Neural cell (in vitro differentiated cells): ENCODE results near the gene IAH1. TPM values are rescaled to one million over a fixed set of nuclear protein-coding genes. Genes with fewer than 3 reads are reported as not detected.

Source experiments
- H2AFZ ChIP-seq: fragments of 200-600, 300-800 bp; sonication (generic), shearing (Covaris generic); 2 replicates; pipeline ENCODE4 v1.6.0; 2014; ENCODE audit warnings: low read depth, mild to moderate bottlenecking, antibody characterized with exemption, low read length, moderate library complexity
- H3F3A ChIP-seq: fragments of 200-600 bp; shearing (Covaris generic); 2 replicates; pipeline ENCODE4 v1.6.1; 2016; ENCODE audit warnings: mild to moderate bottlenecking, moderate library complexity, mixed read lengths, antibody characterized with exemption, low read length; ENCODE audit not compliant: insufficient read depth, poor library complexity, severe bottlenecking
- H3K27ac ChIP-seq: fragments of 200-600, 300-800 bp; sonication (generic), shearing (Covaris generic); 2 replicates; pipeline ENCODE4 v1.5.1; 2014; ENCODE audit warnings: mild to moderate bottlenecking, low read length, moderate library complexity
- H3K27me3 ChIP-seq: fragments of 300-800, 200-600 bp; sonication (generic), shearing (Covaris generic); 2 replicates; pipeline ENCODE4 v1.6.0; 2014; ENCODE audit warnings: mild to moderate bottlenecking, low read depth, low read length, moderate library complexity; ENCODE audit not compliant: insufficient read depth
- H3K36me3 ChIP-seq: fragments of 300-800, 200-600 bp; sonication (generic), shearing (Covaris generic); 2 replicates; pipeline ENCODE4 v1.5.1; 2014; ENCODE audit warnings: mild to moderate bottlenecking, antibody characterized with exemption, low read length, moderate library complexity; ENCODE audit not compliant: insufficient read depth
- H3K4me2 ChIP-seq: fragments of 300-800, 200-600 bp; sonication (generic), shearing (Covaris generic); 2 replicates; pipeline ENCODE4 v1.6.0; 2014; ENCODE audit warnings: mild to moderate bottlenecking, low read length
- H3K4me3 ChIP-seq: fragments of 300-800, 200-600 bp; sonication (generic), shearing (Covaris generic); 2 replicates; pipeline ENCODE4 v1.5.1; 2014; ENCODE audit warnings: mild to moderate bottlenecking, low read length, moderate library complexity
- H3K79me2 ChIP-seq: fragments of 200-600 bp; shearing (Covaris generic); replicated peaks from 2 replicates; pipeline ENCODE4 v1.6.0; 2014; ENCODE audit warnings: mild to moderate bottlenecking, low read length, moderate library complexity; ENCODE audit not compliant: insufficient read depth
- H3K9ac ChIP-seq: fragments of 300-800, 200-600 bp; sonication (generic), shearing (Covaris generic); 2 replicates; pipeline ENCODE4 v1.6.1; 2016; ENCODE audit warnings: mild to moderate bottlenecking, low read length, mixed read lengths
- H3K9me2 ChIP-seq: fragments of 200-600 bp; shearing (Covaris generic); 2 replicates; pipeline ENCODE4 v1.6.1; 2016; ENCODE audit warnings: mild to moderate bottlenecking, low read length, mixed read lengths; ENCODE audit not compliant: insufficient read depth
- H3K9me3 ChIP-seq: fragments of 200-600, 300-800 bp; sonication (generic), shearing (Covaris generic); 2 replicates; pipeline ENCODE4 v1.6.1; 2016; ENCODE audit warnings: mild to moderate bottlenecking, mixed run types, low read length, moderate library complexity, mixed read lengths
- H4K20me1 ChIP-seq: fragments of 200-600 bp; shearing (Covaris generic); 2 replicates; pipeline ENCODE4 v1.6.1; 2016; ENCODE audit warnings: mild to moderate bottlenecking, mixed run types; ENCODE audit not compliant: insufficient read depth
- EP300 ChIP-seq: fragments of 450-650 bp; conservative IDR thresholded peaks from 2 replicates; pipeline ENCODE4 v1.6.1; 2014; ENCODE audit warnings: antibody characterized with exemption, mild to moderate bottlenecking, moderate library complexity; ENCODE audit not compliant: poor library complexity, severe bottlenecking
- EZH2 ChIP-seq: fragments of 200-600, 300-800 bp; shearing (Covaris generic), sonication (generic); IDR thresholded peaks from 2 replicates; pipeline ENCODE4 v1.6.1; 2014; ENCODE audit warnings: antibody characterized with exemption, low read length, borderline replicate concordance, mild to moderate bottlenecking; ENCODE audit not compliant: insufficient read depth, poor library complexity, severe bottlenecking
- MXI1 ChIP-seq: fragments of 450-650 bp; conservative IDR thresholded peaks from 2 replicates; pipeline ENCODE4 v1.6.1; 2014; ENCODE audit warnings: antibody characterized with exemption, mild to moderate bottlenecking; ENCODE audit not compliant: poor library complexity, severe bottlenecking
- POLR2AphosphoS5 ChIP-seq: IDR thresholded peaks from 2 replicates; pipeline ENCODE4 v1.6.1; 2012
- RAD21 ChIP-seq: fragments of 450-650 bp; conservative IDR thresholded peaks from 2 replicates; pipeline ENCODE4 v1.6.1; 2014; ENCODE audit warnings: antibody characterized with exemption, mild to moderate bottlenecking, moderate library complexity
- SMC3 ChIP-seq: fragments of 450-650 bp; conservative IDR thresholded peaks from 2 replicates; pipeline ENCODE4 v1.6.1; 2014; ENCODE audit warnings: antibody characterized with exemption, mild to moderate bottlenecking, moderate library complexity; ENCODE audit not compliant: poor library complexity
- TAF1 ChIP-seq: IDR thresholded peaks from 2 replicates; pipeline ENCODE4 v1.6.1; 2012; ENCODE audit warnings: low read depth
- polyA plus RNA-seq: library from polyadenylated mRNA; depleted of rRNA; stranded (reverse); fragments of >200 nt; gene quantifications from 2 replicates; pipeline ENCODE4 v1.2.3, GENCODE V29; 2014
- TF ChIP-seq, protein P1 (sequence below): fragments of 450-650 bp; IDR thresholded peaks from 2 replicates; pipeline ENCODE4 v1.5.1; 2014; ENCODE audit warnings: antibody characterized with exemption, mild to moderate bottlenecking, moderate library complexity; ENCODE audit not compliant: poor library complexity, severe bottlenecking
- TF ChIP-seq, protein P2 (sequence below): IDR thresholded peaks from 2 replicates; pipeline ENCODE4 v1.6.1; 2012; ENCODE audit warnings: borderline replicate concordance

Gene IAH1
- polyA plus RNA-seq, 1 donor from 2014 or later: 33.0 TPM

DNA sequence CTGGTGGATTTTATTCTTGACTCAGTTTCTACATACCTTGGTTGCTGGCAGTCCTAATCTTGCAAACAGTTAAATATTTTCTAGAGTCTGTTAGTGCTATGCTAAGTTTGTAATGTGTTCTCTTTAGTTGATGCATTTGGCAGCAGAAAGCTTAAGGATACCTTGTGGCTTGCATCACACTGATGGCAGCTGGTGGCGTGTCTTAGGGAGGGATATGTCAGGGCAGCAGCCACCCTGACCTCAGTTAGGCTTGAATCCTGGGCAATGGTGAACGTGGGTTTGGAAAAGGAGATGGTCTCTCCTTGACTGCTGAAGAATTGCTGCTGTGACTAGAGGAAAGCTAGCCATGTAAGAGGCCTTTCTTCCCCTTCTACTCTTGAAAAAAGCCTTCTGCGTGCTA, 4.2 kb downstream of the IAH1 start:
- no peaks in the 10 kb centered on the region for H3K36me3 ChIP-seq
- H3K9me2 ChIP-seq: no peaks in the 10 kb centered on the region
- H3K9ac ChIP-seq: no peak overlapping the region
- H3K4me2 ChIP-seq: no peak overlapping the region
- H3K79me2 ChIP-seq: no peaks in the 10 kb centered on the region
- H3K9me3 ChIP-seq: no peaks in the 10 kb centered on the region
- no peaks in the 10 kb centered on the region for H3K27me3 ChIP-seq
- no peak overlapping the region for H2AFZ ChIP-seq
- no peak for TF ChIP-seq TAF1
- no peak for TF ChIP-seq EP300
- no peak for TF ChIP-seq MXI1
- TF ChIP-seq, protein P1, sequence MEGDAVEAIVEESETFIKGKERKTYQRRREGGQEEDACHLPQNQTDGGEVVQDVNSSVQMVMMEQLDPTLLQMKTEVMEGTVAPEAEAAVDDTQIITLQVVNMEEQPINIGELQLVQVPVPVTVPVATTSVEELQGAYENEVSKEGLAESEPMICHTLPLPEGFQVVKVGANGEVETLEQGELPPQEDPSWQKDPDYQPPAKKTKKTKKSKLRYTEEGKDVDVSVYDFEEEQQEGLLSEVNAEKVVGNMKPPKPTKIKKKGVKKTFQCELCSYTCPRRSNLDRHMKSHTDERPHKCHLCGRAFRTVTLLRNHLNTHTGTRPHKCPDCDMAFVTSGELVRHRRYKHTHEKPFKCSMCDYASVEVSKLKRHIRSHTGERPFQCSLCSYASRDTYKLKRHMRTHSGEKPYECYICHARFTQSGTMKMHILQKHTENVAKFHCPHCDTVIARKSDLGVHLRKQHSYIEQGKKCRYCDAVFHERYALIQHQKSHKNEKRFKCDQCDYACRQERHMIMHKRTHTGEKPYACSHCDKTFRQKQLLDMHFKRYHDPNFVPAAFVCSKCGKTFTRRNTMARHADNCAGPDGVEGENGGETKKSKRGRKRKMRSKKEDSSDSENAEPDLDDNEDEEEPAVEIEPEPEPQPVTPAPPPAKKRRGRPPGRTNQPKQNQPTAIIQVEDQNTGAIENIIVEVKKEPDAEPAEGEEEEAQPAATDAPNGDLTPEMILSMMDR: no peak
- TF ChIP-seq, protein P2, sequence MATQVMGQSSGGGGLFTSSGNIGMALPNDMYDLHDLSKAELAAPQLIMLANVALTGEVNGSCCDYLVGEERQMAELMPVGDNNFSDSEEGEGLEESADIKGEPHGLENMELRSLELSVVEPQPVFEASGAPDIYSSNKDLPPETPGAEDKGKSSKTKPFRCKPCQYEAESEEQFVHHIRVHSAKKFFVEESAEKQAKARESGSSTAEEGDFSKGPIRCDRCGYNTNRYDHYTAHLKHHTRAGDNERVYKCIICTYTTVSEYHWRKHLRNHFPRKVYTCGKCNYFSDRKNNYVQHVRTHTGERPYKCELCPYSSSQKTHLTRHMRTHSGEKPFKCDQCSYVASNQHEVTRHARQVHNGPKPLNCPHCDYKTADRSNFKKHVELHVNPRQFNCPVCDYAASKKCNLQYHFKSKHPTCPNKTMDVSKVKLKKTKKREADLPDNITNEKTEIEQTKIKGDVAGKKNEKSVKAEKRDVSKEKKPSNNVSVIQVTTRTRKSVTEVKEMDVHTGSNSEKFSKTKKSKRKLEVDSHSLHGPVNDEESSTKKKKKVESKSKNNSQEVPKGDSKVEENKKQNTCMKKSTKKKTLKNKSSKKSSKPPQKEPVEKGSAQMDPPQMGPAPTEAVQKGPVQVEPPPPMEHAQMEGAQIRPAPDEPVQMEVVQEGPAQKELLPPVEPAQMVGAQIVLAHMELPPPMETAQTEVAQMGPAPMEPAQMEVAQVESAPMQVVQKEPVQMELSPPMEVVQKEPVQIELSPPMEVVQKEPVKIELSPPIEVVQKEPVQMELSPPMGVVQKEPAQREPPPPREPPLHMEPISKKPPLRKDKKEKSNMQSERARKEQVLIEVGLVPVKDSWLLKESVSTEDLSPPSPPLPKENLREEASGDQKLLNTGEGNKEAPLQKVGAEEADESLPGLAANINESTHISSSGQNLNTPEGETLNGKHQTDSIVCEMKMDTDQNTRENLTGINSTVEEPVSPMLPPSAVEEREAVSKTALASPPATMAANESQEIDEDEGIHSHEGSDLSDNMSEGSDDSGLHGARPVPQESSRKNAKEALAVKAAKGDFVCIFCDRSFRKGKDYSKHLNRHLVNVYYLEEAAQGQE: no peak
- no peak for TF ChIP-seq EZH2
- no peak for TF ChIP-seq SMC3
- TF ChIP-seq POLR2AphosphoS5: no peak
- no peak for TF ChIP-seq RAD21
- H3K27ac ChIP-seq: no peak overlapping the region
- H3F3A ChIP-seq: no peaks in the 10 kb centered on the region
- H4K20me1 ChIP-seq: no peaks in the 10 kb centered on the region
- no peak overlapping the region for H3K4me3 ChIP-seq

DNA sequence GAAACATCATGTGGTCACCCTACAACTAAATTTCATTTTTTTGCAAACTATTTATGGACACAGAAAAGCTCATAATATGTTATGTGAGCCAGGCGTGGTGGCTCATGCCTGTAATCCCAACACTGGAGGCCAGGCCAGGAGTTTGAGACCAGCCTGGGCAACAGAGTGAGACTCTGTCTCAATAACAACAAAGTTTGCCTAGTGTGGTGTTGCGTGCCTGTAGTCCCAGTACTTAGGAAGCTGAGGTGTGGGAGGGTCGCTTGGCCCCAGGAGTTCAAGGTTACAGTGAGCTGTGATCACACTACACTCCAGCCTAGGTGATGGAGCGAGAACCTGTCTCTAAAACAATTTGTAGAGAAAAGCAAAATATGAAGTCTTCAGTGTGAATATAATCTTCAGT, 5.8 kb downstream of the IAH1 start:
- Histone ChIP-seq H3K9ac (no peak overlapping the region), H2AFZ (no peak overlapping the region), H3F3A (no peaks in the 10 kb centered on the region), H3K27me3 (no peaks in the 10 kb centered on the region), H3K9me2 (no peaks in the 10 kb centered on the region), H3K79me2 (no peaks in the 10 kb centered on the region), H3K36me3 (no peaks in the 10 kb centered on the region), H3K4me3 (no peak overlapping the region), H3K4me2 (no peak overlapping the region), H3K27ac (no peak overlapping the region), H4K20me1 (no peaks in the 10 kb centered on the region), H3K9me3 (no peaks in the 10 kb centered on the region)
- no peak for TF ChIP-seq EZH2
- no peak for TF ChIP-seq RAD21
- TF ChIP-seq POLR2AphosphoS5: no peak
- TF ChIP-seq, protein P1: no peak
- TF ChIP-seq, protein P2: no peak
- TF ChIP-seq TAF1: no peak
- no peak for TF ChIP-seq MXI1
- no peak for TF ChIP-seq EP300
- TF ChIP-seq SMC3: no peak
